Activated CD4-positive, alpha-beta T cell treated with anti-CD3 and anti-CD28 coated beads, Interleukin-2, amount 10 ng/mL, durations not matched to agents 24 days and 14 days (primary cell): ENCODE results near the gene NR1I2. TPM values are rescaled to one million over a fixed set of nuclear protein-coding genes. Genes with fewer than 3 reads are reported as not detected.
A peak's percentile ranks its signal among the peaks of the same experiment; 100 is the strongest.

ENCODE experiments used
- DNase-seq: peaks from one replicate; pipeline ENCODE4 v3.0.0; 2022
- H3K27ac Mint-ChIP-seq: one replicate; pipeline ENCODE4 v1.8.0; 2022; ENCODE audit warnings: mild to moderate bottlenecking, mixed read lengths
- H3K27me3 Mint-ChIP-seq: one replicate; pipeline ENCODE4 v1.8.0; 2022; ENCODE audit warnings: mixed read lengths
- H3K36me3 Mint-ChIP-seq: one replicate; pipeline ENCODE4 v1.8.0; 2022; ENCODE audit warnings: low read depth, mild to moderate bottlenecking, mixed read lengths
- H3K4me1 Mint-ChIP-seq: one replicate; pipeline ENCODE4 v1.8.0; 2021; ENCODE audit warnings: mixed read lengths
- H3K4me3 Mint-ChIP-seq: one replicate; pipeline ENCODE4 v1.8.0; 2022; ENCODE audit warnings: mild to moderate bottlenecking, moderate library complexity, mixed read lengths
- H3K9me3 Mint-ChIP-seq: one replicate; pipeline ENCODE4 v1.8.0; 2021; ENCODE audit warnings: mixed read lengths
- intact Hi-C: fragments of 100-400 bp; cut with micrococcal nuclease; formaldehyde crosslinking; loops from one replicate; pipeline ENCODE4 v1.15.1; 2023
- total RNA-seq: library from RNA; stranded (reverse); gene quantifications from 2 replicates; pipeline ENCODE4 v1.2.3, GENCODE V29; 2022

Gene NR1I2
- total RNA-seq, 1 donor from 2014 or later: 0.16 TPM

DNA sequence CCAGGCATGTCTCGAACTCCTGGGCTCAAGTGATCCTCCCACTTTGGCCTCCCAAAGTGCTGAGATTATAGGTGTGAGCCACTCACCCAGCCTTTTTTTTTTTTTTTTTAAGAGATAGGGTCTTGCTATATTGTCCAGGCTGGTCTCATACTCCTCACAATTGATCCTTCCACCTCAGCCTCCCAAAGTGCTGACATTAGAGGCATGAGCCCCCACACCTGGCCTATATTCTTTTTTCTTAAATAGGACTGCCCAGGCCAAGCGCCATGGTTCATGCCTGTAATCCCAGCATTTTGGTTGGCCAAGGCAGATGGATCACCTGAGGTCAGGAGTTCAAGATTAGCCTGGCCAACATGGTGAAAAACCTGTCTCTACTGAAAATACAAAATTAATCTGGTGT is 12.5 kb downstream of the NR1I2 start:
- intact Hi-C loops: no loop called here
- Mint-ChIP-seq H3K4me1 (no peaks in the 10 kb centered on the region), H3K27me3 (peaks cover 17% of the 10 kb centered on the region)

DNA sequence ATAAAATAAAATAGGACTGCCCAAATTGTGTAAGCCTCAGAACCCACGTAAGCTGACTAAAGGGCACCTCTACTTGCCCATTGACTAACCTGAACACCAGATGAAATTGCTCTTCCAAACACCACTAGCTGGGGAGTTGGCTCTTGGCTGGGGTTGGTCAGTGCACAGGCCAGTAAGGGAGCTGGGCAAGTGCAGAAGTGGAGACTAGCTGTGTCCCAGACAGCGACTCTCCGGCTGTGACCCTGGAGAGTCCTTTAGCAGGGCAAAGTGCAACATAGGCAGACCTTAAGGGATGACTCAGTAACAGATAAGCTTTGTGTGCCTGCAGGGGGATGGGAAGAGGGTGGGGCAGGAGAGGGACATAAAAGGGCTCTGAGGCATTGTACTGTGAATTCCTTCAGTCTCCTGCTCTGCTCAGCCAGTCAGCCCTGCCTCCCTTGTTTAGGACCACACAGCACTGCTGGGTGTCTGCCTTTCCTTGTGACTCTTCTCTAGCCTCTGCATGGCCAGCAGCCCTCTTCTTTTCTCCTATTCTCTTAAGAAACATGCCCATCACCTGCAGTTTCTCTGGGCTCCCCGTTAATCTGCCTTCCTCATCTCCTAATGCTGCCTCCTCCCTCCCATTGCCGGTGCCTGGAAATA is 13.2 kb downstream of the NR1I2 start:
- intact Hi-C loops: no loop called here
- Mint-ChIP-seq H3K4me1 (no peaks in the 10 kb centered on the region), H3K27ac (no peak overlapping the region), H3K36me3 (no peaks in the 10 kb centered on the region), H3K27me3 (peaks cover 19% of the 10 kb centered on the region), H3K4me3 (no peak overlapping the region), H3K9me3 (no peaks in the 10 kb centered on the region)
- DNase-seq: no peak

More for the DNA sequence above, 12.5 kb downstream of the NR1I2 start:
- no peak overlapping the region for H3K27ac Mint-ChIP-seq
- H3K9me3 Mint-ChIP-seq: no peaks in the 10 kb centered on the region
- H3K4me3 Mint-ChIP-seq: no peak overlapping the region
- DNase-seq: no peak
- no peaks in the 10 kb centered on the region for H3K36me3 Mint-ChIP-seq

DNA sequence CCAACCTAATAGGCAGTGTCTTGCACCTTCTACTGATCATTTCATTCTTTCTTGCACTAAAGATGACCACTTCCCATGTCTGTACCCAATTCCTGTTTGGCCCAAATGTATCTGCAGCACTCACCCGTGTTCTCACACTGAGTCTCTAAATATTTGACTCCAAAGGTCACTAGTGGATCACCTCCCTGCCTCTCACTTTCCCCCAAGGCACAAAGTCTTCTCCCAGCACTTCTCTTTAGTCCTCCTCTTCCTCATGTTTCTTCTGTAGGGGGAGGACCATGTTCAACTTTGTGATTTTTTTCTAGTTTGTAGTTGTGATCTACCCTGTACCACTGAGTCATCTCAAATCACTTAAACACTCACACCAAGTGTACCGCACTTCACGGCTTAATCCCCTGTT is 13.9 kb downstream of the NR1I2 start:
- intact Hi-C loops: no loop called here
- no peak overlapping the region for H3K4me3 Mint-ChIP-seq
- H3K4me1 Mint-ChIP-seq: no peaks in the 10 kb centered on the region
- H3K27ac Mint-ChIP-seq: no peak overlapping the region
- no peak for DNase-seq
- H3K9me3 Mint-ChIP-seq: no peaks in the 10 kb centered on the region
- no peaks in the 10 kb centered on the region for H3K36me3 Mint-ChIP-seq
- H3K27me3 Mint-ChIP-seq: peaks cover 23% of the 10 kb centered on the region

DNA sequence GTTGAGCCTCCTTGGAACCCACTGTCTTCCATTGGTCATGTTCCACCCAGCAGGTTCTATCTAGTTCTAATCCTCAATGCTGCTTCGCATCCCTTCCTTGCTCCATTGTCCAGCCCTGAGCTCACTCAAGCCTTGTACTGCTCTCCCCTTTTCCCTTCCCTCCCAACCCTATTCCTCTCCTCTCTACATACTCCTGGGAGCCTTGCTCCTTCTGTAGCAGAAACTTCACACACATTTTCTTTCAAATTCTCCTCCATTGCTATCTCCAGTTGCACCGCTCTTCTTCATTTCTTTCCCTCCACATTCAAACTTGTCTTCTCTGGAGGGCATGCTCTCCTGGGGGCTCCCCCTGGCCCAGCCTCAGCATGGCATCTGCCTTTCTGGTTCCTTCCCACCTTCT is 14.5 kb downstream of the NR1I2 start:
- Mint-ChIP-seq H3K4me1 (no peaks in the 10 kb centered on the region), H3K27ac (no peak overlapping the region), H3K9me3 (no peaks in the 10 kb centered on the region), H3K27me3 (peaks cover 26% of the 10 kb centered on the region), H3K36me3 (no peaks in the 10 kb centered on the region), H3K4me3 (no peak overlapping the region)
- intact Hi-C loops: no loop called here
- no peak for DNase-seq

DNA sequence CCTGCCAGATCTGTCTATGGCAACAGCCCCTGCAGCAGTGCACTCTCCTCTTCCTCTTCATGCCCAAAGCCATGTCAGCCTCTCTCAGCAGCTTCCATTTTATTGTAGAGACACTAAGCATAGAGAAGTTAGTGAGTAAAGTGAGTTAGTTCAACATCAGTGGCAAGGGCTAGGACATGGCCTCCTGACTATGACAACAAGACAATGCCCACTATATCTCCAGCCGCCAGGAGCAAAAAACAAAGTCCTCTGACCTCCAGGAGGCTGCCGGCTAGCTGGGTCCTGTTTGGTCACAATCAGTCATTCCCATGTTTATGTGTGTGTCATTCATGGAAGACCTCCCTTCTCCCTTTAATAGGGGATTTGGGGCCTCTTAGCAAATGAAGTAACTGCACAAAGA is 14.9 kb downstream of the NR1I2 start:
- Mint-ChIP-seq H3K4me3 (no peak overlapping the region), H3K9me3 (no peaks in the 10 kb centered on the region), H3K36me3 (no peaks in the 10 kb centered on the region), H3K4me1 (no peaks in the 10 kb centered on the region), H3K27ac (no peak overlapping the region), H3K27me3 (peaks cover 28% of the 10 kb centered on the region)
- DNase-seq: no peak
- intact Hi-C loops: no loop called here

DNA sequence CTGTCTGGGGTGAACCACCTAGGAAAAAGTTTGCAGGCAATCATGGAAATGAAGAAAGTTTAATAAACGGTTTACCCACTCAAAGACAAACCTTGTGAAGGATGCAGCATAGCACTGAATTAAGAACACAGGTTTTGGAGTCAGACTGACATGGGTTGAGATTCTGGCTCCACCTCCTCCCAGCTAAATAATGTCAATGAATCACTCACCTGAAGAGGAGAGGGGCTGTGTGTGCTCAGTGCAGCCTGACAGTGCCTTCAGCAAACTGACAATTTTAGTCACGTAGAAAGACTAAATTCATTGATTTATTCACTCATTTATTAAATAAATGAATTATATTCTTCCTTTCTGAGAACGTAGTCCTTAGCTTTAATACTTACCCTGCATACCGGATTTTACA is 18.9 kb downstream of the NR1I2 start:
- intact Hi-C loops: no loop called here
- Mint-ChIP-seq H3K27me3 (peaks cover 27% of the 10 kb centered on the region), H3K36me3 (no peaks in the 10 kb centered on the region), H3K9me3 (no peaks in the 10 kb centered on the region), H3K4me3 (no peak overlapping the region), H3K27ac (no peak overlapping the region), H3K4me1 (no peaks in the 10 kb centered on the region)
- DNase-seq: no peak

DNA sequence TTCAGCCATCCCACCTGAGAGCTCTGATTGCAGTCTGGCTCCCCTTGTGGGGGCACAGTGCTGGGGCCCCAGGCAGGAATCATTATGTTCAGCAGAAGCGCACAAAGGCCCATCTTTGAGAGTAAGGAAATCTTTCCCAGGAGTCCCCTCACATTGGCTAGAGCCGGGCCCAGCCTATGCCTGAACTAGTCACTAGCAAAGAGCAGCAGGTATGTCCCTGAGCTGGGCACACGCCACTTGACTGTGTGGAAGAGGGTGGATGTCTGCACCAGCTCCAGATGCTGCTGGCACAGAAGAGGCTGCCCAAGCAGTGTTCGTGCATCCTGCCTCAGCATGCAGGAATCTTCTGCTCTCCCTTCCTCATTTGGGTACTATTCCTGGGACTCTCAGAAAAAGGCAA is 26.3 kb downstream of the NR1I2 start:
- Mint-ChIP-seq H3K4me1 (peaks cover 7% of the 10 kb centered on the region), H3K9me3 (no peaks in the 10 kb centered on the region), H3K36me3 (no peaks in the 10 kb centered on the region), H3K27ac (no peak overlapping the region), H3K27me3 (peaks cover 8% of the 10 kb centered on the region), H3K4me3 (no peak overlapping the region)
- intact Hi-C loops: no loop called here
- DNase-seq: no peak

DNA sequence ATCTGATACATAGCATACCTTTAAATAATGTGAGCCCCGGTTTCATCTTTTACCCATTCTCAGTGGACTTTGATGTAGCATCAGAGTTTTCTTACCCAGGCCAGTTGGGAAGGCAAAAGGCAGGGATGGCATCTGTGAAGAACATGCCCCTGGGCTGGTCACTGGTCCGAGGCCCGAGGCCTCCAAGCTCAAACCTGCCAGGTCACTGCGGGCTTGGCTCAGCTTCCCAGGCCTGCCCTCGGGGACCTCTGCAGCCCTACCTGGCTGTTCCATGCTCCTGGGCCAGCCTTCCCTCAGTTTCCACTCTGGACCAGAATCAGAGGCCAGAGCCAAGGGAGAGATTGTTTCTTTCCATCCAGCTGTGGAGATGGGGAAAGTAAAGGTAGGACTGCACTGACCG is 26.9 kb downstream of the NR1I2 start:
- H3K4me1 Mint-ChIP-seq: peaks cover 7% of the 10 kb centered on the region
- no peak for DNase-seq
- H3K4me3 Mint-ChIP-seq: no peak overlapping the region
- H3K9me3 Mint-ChIP-seq: no peaks in the 10 kb centered on the region
- peaks cover 7% of the 10 kb centered on the region for H3K27me3 Mint-ChIP-seq
- no peak overlapping the region for H3K27ac Mint-ChIP-seq
- H3K36me3 Mint-ChIP-seq: no peaks in the 10 kb centered on the region
- intact Hi-C loops: no loop called here

DNA sequence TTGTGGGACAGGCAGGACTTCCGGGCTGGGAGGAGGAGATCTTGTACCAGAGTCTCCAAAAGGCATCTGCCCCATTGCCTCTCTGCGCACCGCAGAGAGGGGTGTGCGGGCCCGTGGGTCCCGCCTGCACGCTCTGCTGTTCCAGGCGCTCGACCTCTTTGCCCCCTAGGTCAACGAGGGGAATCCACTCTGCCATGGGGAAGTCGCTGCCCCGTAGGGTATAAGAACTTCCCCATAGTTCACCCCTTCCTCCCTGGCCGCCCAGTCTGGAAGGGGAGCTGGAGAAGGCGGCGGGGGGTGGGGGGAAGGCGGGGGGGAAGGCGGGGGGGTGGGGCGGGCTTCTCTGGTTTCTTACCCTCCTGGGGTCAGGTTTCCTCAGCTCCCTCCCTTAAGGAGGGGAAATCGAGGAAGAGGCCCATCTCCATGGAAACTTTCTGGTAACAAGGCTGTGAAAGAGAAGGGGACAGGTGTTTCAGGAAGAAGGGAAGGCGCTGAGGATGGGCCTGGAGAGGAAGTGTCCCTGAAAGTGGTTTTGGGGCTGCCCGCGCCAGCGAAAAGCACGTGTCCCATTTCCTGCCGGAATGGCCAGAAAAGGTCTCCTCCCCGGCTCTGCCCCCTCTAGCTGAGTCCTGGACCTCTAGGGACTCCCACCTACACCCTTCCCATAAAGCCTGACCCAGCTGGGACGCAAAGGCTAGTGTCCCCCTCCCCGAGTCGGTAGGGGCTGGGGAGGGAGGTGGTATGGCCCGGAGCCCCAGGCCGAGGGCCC is 27.5 kb downstream of the NR1I2 start:
- DNase-seq: no peak
- Mint-ChIP-seq H3K27me3 (peaks cover 7% of the 10 kb centered on the region), H3K27ac (peak overlapping the region; percentile 64), H3K9me3 (no peaks in the 10 kb centered on the region), H3K36me3 (no peaks in the 10 kb centered on the region), H3K4me3 (peak overlapping the region; percentile 79), H3K4me1 (peaks cover 7% of the 10 kb centered on the region)
- intact Hi-C loops: loop anchor here (5.0 kb wide), 1 partner anchor 283 kb away; the partner anchor contains the start of gene GSK3B

DNA sequence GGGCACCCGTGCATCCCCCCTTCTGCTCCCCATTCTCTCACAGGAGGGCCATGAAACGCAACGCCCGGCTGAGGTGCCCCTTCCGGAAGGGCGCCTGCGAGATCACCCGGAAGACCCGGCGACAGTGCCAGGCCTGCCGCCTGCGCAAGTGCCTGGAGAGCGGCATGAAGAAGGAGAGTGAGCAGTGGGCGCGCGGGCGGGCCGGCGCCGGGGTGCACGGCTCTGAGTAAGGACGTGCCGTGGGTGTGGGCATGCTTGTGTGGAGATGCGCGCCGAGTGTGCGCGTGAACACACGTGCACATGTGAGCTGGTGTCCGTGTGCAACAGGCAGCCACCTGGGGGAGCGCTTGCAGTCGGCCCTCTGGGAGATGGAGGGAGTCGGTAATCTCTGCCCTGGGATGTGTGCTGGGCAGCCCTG is 28.1 kb downstream of the NR1I2 start:
- no peaks in the 10 kb centered on the region for H3K36me3 Mint-ChIP-seq
- peak; percentile 79 for DNase-seq
- peak overlapping the region; percentile 79 for H3K4me3 Mint-ChIP-seq
- H3K27me3 Mint-ChIP-seq: peaks cover 6% of the 10 kb centered on the region
- no peaks in the 10 kb centered on the region for H3K9me3 Mint-ChIP-seq
- peak overlapping the region; percentile 64 for H3K27ac Mint-ChIP-seq
- intact Hi-C loops: loop anchor here (5.0 kb wide), 1 partner anchor 282 kb away; the partner anchor contains the start of gene GSK3B
- H3K4me1 Mint-ChIP-seq: peaks cover 7% of the 10 kb centered on the region

DNA sequence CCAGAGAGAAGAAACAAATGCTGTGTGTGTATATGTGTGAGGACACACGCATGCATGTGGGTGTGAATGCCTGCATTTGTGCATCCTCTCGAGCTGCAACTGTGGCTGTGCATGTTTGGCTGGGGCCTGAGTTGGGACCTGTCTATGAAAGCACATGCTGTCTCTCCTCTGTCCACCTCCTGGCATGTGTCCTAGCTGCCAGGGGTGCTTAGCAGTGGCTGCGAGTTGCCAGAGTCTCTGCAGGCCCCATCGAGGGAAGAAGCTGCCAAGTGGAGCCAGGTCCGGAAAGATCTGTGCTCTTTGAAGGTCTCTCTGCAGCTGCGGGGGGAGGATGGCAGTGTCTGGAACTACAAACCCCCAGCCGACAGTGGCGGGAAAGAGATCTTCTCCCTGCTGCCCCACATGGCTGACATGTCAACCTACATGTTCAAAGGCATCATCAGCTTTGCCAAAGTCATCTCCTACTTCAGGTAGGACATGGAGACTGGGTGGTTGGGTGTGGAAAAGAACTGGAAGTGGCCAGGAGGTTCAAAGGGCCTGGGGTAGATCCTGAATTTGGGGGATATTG is 30.7 kb downstream of the NR1I2 start:
- intact Hi-C loops: loop anchor here (5.0 kb wide), 1 partner anchor 280 kb away; the partner anchor contains the start of gene GSK3B
- Mint-ChIP-seq H3K4me3 (no peak overlapping the region), H3K36me3 (no peaks in the 10 kb centered on the region), H3K4me1 (peaks cover 7% of the 10 kb centered on the region), H3K27ac (no peak overlapping the region), H3K27me3 (no peaks in the 10 kb centered on the region), H3K9me3 (no peaks in the 10 kb centered on the region)
- no peak for DNase-seq

DNA sequence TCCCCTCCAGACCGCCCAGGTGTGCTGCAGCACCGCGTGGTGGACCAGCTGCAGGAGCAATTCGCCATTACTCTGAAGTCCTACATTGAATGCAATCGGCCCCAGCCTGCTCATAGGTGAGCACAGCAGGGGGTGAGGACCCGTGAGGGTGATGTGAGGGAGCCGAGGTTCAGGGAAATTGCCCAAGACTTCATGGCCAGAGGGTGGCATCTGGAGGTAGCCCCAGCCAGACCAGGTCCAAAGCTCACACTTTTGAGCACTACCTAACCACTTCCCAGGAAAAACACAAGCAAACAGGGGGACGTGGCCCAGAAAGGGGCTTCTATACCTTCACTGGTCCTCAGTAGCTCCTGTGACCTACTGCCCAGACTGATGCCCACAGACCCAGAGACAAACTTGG is 33.8 kb downstream of the NR1I2 start:
- no peaks in the 10 kb centered on the region for H3K9me3 Mint-ChIP-seq
- peaks cover 2% of the 10 kb centered on the region for H3K4me1 Mint-ChIP-seq
- H3K27me3 Mint-ChIP-seq: no peaks in the 10 kb centered on the region
- intact Hi-C loops: no loop called here
- DNase-seq: no peak
- no peak overlapping the region for H3K4me3 Mint-ChIP-seq
- no peak overlapping the region for H3K27ac Mint-ChIP-seq
- H3K36me3 Mint-ChIP-seq: no peaks in the 10 kb centered on the region

DNA sequence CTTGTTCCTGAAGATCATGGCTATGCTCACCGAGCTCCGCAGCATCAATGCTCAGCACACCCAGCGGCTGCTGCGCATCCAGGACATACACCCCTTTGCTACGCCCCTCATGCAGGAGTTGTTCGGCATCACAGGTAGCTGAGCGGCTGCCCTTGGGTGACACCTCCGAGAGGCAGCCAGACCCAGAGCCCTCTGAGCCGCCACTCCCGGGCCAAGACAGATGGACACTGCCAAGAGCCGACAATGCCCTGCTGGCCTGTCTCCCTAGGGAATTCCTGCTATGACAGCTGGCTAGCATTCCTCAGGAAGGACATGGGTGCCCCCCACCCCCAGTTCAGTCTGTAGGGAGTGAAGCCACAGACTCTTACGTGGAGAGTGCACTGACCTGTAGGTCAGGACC is 35.2 kb downstream of the NR1I2 start:
- Mint-ChIP-seq H3K4me3 (no peak overlapping the region), H3K27ac (no peak overlapping the region), H3K9me3 (no peaks in the 10 kb centered on the region), H3K36me3 (no peaks in the 10 kb centered on the region), H3K4me1 (no peaks in the 10 kb centered on the region), H3K27me3 (no peaks in the 10 kb centered on the region)
- no peak for DNase-seq
- intact Hi-C loops: no loop called here

DNA sequence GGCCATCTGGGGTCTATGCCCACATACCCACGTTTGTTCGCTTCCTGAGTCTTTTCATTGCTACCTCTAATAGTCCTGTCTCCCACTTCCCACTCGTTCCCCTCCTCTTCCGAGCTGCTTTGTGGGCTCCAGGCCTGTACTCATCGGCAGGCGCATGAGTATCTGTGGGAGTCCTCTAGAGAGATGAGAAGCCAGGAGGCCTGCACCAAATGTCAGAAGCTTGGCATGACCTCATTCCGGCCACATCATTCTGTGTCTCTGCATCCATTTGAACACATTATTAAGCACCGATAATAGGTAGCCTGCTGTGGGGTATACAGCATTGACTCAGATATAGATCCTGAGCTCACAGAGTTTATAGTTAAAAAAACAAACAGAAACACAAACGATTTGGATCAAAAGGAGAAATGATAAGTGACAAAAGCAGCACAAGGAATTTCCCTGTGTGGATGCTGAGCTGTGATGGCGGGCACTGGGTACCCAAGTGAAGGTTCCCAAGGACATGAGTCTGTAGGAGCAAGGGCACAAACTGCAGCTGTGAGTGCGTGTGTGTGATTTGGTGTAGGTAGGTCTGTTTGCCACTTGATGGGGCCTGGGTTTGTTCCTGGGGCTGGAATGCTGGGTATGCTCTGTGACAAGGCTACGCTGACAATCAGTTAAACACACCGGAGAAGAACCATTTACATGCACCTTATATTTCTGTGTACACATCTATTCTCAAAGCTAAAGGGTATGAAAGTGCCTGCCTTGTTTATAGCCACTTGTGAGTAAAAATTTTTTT is 35.9 kb downstream of the NR1I2 start:
- Mint-ChIP-seq H3K27me3 (no peaks in the 10 kb centered on the region), H3K4me1 (no peaks in the 10 kb centered on the region), H3K4me3 (no peak overlapping the region), H3K9me3 (no peaks in the 10 kb centered on the region), H3K27ac (no peak overlapping the region), H3K36me3 (no peaks in the 10 kb centered on the region)
- no peak for DNase-seq
- intact Hi-C loops: no loop called here
